ENCODE results near the gene CMTM7.

The CMTM7 gene

DNA sequence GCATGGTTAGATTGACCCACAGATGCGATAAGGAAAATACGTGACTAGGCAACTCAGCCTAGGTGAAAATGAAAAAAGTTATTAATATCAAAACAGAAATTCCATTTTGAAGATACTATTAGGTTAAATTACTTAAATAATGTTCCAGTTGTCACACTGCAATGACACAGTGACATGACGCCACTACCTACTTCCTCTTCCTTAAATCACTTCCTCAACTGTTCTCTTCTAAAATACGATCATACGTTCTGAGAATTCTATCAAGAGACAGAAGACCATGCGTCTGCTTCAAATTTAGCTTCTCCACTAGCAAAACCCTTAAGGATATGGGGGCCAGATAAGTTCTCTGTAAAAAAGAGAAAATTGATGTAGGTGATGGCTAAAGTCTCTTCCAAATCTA, 92.8 kb downstream of the CMTM7 start:
- Histone ChIP-seq H2AFZ (no peak overlapping the region), H3K9ac (no peak overlapping the region), H3K27me3 (ENCODE audit: control insufficient read depth, insufficient read depth, low read length) (no peaks in the 10 kb centered on the region), H3K9me3 (ENCODE audit: control insufficient read depth, low read length) (no peaks in the 10 kb centered on the region), H3K4me3 (ENCODE audit: low read depth, low read length) (no peak overlapping the region), H3K36me3 (ENCODE audit: control insufficient read depth, insufficient read depth, low read length) (no peaks in the 10 kb centered on the region), H3K4me1 (no peaks in the 10 kb centered on the region), H3K4me2 (ENCODE audit: low read length) (no peak overlapping the region), H3K27ac (no peak overlapping the region), H3K79me2 (no peaks in the 10 kb centered on the region)
- TF ChIP-seq, protein P1, sequence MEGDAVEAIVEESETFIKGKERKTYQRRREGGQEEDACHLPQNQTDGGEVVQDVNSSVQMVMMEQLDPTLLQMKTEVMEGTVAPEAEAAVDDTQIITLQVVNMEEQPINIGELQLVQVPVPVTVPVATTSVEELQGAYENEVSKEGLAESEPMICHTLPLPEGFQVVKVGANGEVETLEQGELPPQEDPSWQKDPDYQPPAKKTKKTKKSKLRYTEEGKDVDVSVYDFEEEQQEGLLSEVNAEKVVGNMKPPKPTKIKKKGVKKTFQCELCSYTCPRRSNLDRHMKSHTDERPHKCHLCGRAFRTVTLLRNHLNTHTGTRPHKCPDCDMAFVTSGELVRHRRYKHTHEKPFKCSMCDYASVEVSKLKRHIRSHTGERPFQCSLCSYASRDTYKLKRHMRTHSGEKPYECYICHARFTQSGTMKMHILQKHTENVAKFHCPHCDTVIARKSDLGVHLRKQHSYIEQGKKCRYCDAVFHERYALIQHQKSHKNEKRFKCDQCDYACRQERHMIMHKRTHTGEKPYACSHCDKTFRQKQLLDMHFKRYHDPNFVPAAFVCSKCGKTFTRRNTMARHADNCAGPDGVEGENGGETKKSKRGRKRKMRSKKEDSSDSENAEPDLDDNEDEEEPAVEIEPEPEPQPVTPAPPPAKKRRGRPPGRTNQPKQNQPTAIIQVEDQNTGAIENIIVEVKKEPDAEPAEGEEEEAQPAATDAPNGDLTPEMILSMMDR (IDR thresholded peaks at IDR 0.05) = no peak

DNA sequence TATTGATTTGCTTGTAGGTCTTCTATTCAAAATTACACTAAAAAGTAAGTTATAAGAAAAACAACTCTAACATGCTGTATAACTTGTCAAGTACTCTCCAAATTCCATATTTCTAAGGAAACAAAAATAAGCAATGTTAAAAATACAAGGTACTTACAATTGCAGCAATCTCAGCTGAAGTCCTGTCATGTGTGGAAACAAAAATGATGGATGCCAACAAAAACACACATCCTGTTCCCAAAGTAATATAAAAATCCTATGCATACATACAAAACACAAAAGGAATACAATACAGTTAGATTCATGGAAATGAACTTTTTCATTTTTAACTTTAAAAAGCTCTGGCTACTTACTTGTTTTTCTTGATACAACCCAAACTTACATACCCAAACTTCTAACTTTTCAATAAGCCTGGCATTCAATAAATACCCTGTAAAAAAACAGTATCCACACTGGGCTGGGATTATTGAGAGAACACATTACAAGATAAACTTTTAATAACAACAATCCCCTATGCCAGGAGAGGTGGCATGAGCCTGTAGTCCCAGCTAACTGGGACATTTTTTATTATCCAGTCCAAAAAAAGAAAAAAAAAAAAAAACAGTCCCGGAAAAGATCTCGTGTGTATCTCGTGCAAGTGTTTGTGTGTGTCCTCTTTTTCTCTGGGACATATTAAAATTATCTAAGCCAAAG, 96.3 kb downstream of the CMTM7 start:
- H3K79me2 ChIP-seq = no peaks in the 10 kb centered on the region
- TF ChIP-seq, protein P1 (IDR thresholded peaks at IDR 0.05) = no peak
- no peak overlapping the region for H2AFZ ChIP-seq
- no peaks in the 10 kb centered on the region for H3K9me3 ChIP-seq (ENCODE audit: control insufficient read depth, low read length)
- H3K9ac ChIP-seq = no peak overlapping the region
- H3K4me1 ChIP-seq = no peaks in the 10 kb centered on the region
- H3K4me3 ChIP-seq (ENCODE audit: low read depth, low read length) = no peak overlapping the region
- no peak overlapping the region for H3K4me2 ChIP-seq (ENCODE audit: low read length)
- no peaks in the 10 kb centered on the region for H3K36me3 ChIP-seq (ENCODE audit: control insufficient read depth, insufficient read depth, low read length)
- no peaks in the 10 kb centered on the region for H3K27me3 ChIP-seq (ENCODE audit: control insufficient read depth, insufficient read depth, low read length)
- H3K27ac ChIP-seq = no peak overlapping the region

DNA sequence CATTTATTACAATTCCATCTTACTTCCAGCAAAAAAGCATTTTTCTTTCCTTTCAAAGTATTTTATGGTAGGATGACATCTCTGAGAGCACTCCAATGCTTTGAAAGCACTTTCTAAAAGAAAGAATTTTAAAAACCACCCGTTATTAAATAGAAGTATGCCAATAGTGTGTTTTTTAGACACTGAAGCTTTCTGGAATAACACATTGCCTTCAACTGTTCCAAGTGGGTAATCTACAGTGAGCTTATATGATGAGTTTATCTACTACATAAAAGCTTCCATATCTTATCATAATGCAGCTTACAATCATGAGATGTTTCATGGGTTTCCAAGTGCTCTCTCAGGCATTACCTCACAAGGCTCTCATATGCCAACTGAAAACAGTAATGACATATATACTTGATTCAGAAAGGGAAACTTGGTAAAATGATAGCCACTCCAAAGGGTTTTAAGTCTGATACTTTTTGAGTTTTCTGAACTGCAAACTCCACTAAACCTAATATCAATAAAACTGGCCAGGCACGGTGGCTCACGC, 96.9 kb downstream of the CMTM7 start:
- no peak overlapping the region for H3K27ac ChIP-seq
- no peaks in the 10 kb centered on the region for H3K36me3 ChIP-seq (ENCODE audit: control insufficient read depth, insufficient read depth, low read length)
- no peak overlapping the region for H3K9ac ChIP-seq
- no peaks in the 10 kb centered on the region for H3K27me3 ChIP-seq (ENCODE audit: control insufficient read depth, insufficient read depth, low read length)
- no peaks in the 10 kb centered on the region for H3K79me2 ChIP-seq
- H3K9me3 ChIP-seq (ENCODE audit: control insufficient read depth, low read length) = no peaks in the 10 kb centered on the region
- TF ChIP-seq, protein P1 (IDR thresholded peaks at IDR 0.05) = no peak
- no peak overlapping the region for H3K4me3 ChIP-seq (ENCODE audit: low read depth, low read length)
- H2AFZ ChIP-seq = no peak overlapping the region
- H3K4me1 ChIP-seq = peaks cover 5% of the 10 kb centered on the region
- no peak overlapping the region for H3K4me2 ChIP-seq (ENCODE audit: low read length)

DNA sequence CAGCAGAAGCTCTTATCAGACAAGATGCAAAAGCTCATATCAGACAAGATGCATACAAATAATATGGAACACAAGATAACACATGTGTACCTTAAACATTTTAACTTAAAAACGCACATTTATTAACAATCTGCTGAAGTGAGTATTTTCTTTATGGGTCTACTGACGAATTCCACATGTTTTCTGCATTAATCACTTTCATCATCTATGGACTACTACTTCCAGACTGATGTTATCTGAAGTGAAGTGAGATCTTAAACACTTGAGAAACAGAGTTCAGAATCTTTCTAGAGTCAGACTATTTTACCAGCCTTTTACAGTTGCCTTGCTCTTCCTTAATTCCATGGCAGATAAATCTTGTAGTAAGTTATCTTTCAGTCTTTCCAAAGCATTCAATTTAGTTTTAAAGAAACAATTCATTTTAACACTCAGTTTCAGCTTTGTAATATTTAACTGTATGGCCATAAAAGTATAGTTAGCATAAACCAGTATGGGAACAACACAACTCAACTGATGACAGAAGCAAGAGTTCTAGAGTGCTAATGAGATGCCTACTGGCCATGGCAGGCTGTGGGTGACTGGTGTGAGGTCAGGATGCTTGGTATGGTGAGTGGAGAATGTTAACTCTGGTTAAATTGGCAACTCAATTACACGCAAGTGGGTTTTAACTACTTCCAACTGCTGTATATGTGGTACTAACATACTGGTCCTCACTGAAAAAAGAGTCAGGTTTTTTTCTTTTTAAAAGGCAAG, 101.2 kb downstream of the CMTM7 start:
- Histone ChIP-seq H2AFZ (no peak overlapping the region), H3K9ac (no peak overlapping the region), H3K4me2 (ENCODE audit: low read length) (no peak overlapping the region), H3K9me3 (ENCODE audit: control insufficient read depth, low read length) (no peaks in the 10 kb centered on the region), H3K27me3 (ENCODE audit: control insufficient read depth, insufficient read depth, low read length) (no peaks in the 10 kb centered on the region), H3K27ac (no peak overlapping the region), H3K79me2 (peaks cover 6% of the 10 kb centered on the region), H3K36me3 (ENCODE audit: control insufficient read depth, insufficient read depth, low read length) (no peaks in the 10 kb centered on the region), H3K4me3 (ENCODE audit: low read depth, low read length) (no peak overlapping the region), H3K4me1 (peaks cover 7% of the 10 kb centered on the region)
- TF ChIP-seq, protein P1 (IDR thresholded peaks at IDR 0.05) = no peak
